T-helper 1 cell treated with Interleukin-12 subunit alpha and Interleukin-12 subunit beta and Interleukin-4 antibody, amounts not matched to agents 30 μg/mL and 1 μg/mL, for 36 hours (primary cell): ENCODE results near the gene SP2.
A peak's percentile ranks its signal among the peaks of the same experiment; 100 is the strongest.

Experiments
- H3K27ac Mint-ChIP-seq: one replicate; pipeline ENCODE4 v1.8.0; 2021; ENCODE audit warnings: mild to moderate bottlenecking, mixed read lengths
- H3K27me3 Mint-ChIP-seq: one replicate; pipeline ENCODE4 v1.8.0; 2021; ENCODE audit warnings: low read depth, mixed read lengths
- H3K36me3 Mint-ChIP-seq: one replicate; pipeline ENCODE4 v1.8.0; 2021; ENCODE audit warnings: low read depth, mixed read lengths
- H3K4me1 Mint-ChIP-seq: one replicate; pipeline ENCODE4 v1.8.0; 2021; ENCODE audit warnings: low read depth, mixed read lengths
- H3K4me3 Mint-ChIP-seq: one replicate; pipeline ENCODE4 v1.8.0; 2021; ENCODE audit warnings: mild to moderate bottlenecking, moderate library complexity, mixed read lengths
- H3K9me3 Mint-ChIP-seq: one replicate; pipeline ENCODE4 v1.8.0; 2021; ENCODE audit warnings: mixed read lengths

Gene SP2

GRCh38 chr17:47862621-47863440, 33.2 kb upstream of the SP2 start:
- Mint-ChIP-seq H3K9me3 (no peaks in the 10 kb centered on the region), H3K4me1 (peaks cover 11% of the 10 kb centered on the region), H3K27me3 (peaks cover 25% of the 10 kb centered on the region), H3K36me3 (no peaks in the 10 kb centered on the region), H3K27ac (no peak overlapping the region), H3K4me3 (no peak overlapping the region)

- Mint-ChIP-seq H3K27me3 (peaks cover 19% of the 10 kb centered on the region), H3K4me1 (peaks cover 11% of the 10 kb centered on the region), H3K36me3 (no peaks in the 10 kb centered on the region), H3K9me3 (no peaks in the 10 kb centered on the region), H3K27ac (peak overlapping the region; percentile 11), H3K4me3 (no peak overlapping the region)
Measured at GRCh38 chr17:47864791-47865216, 31.2 kb upstream of the SP2 start.

- H3K4me3 Mint-ChIP-seq: no peak overlapping the region
- peaks cover 33% of the 10 kb centered on the region for H3K27me3 Mint-ChIP-seq
- H3K27ac Mint-ChIP-seq: no peak overlapping the region
- peaks cover 11% of the 10 kb centered on the region for H3K4me1 Mint-ChIP-seq
- no peaks in the 10 kb centered on the region for H3K36me3 Mint-ChIP-seq
- H3K9me3 Mint-ChIP-seq: no peaks in the 10 kb centered on the region
Measured at GRCh38 chr17:47866941-47867340, 29.1 kb upstream of the SP2 start.

- H3K27me3 Mint-ChIP-seq: peaks cover 40% of the 10 kb centered on the region
- H3K4me1 Mint-ChIP-seq: peaks cover 11% of the 10 kb centered on the region
- H3K9me3 Mint-ChIP-seq: no peaks in the 10 kb centered on the region
- no peak overlapping the region for H3K4me3 Mint-ChIP-seq
- H3K36me3 Mint-ChIP-seq: no peaks in the 10 kb centered on the region
- H3K27ac Mint-ChIP-seq: no peak overlapping the region
Measured at GRCh38 chr17:47867813-47868533, 28.1 kb upstream of the SP2 start.

- Mint-ChIP-seq H3K36me3 (no peaks in the 10 kb centered on the region), H3K27ac (no peak overlapping the region), H3K9me3 (no peaks in the 10 kb centered on the region), H3K4me3 (no peak overlapping the region), H3K27me3 (peaks cover 51% of the 10 kb centered on the region), H3K4me1 (peaks cover 11% of the 10 kb centered on the region)
Measured at GRCh38 chr17:47869114-47869513, 26.9 kb upstream of the SP2 start.

- no peak overlapping the region for H3K27ac Mint-ChIP-seq
- no peaks in the 10 kb centered on the region for H3K36me3 Mint-ChIP-seq
- H3K4me1 Mint-ChIP-seq: peaks cover 7% of the 10 kb centered on the region
- H3K9me3 Mint-ChIP-seq: no peaks in the 10 kb centered on the region
- no peak overlapping the region for H3K4me3 Mint-ChIP-seq
- peaks cover 59% of the 10 kb centered on the region for H3K27me3 Mint-ChIP-seq
Measured at GRCh38 chr17:47870056-47870455, 26.0 kb upstream of the SP2 start.

GRCh38 chr17:47871048-47871447, 25.0 kb upstream of the SP2 start:
- H3K36me3 Mint-ChIP-seq: no peaks in the 10 kb centered on the region
- H3K4me1 Mint-ChIP-seq: no peaks in the 10 kb centered on the region
- H3K9me3 Mint-ChIP-seq: no peaks in the 10 kb centered on the region
- H3K27ac Mint-ChIP-seq: no peak overlapping the region
- H3K27me3 Mint-ChIP-seq: peaks cover 62% of the 10 kb centered on the region
- H3K4me3 Mint-ChIP-seq: no peak overlapping the region

- Mint-ChIP-seq H3K27me3 (peaks cover 62% of the 10 kb centered on the region), H3K9me3 (no peaks in the 10 kb centered on the region), H3K4me1 (no peaks in the 10 kb centered on the region), H3K36me3 (no peaks in the 10 kb centered on the region), H3K4me3 (no peak overlapping the region), H3K27ac (no peak overlapping the region)
Measured at GRCh38 chr17:47872019-47872650, 23.9 kb upstream of the SP2 start.

GRCh38 chr17:47872651-47873161, 23.3 kb upstream of the SP2 start:
- Mint-ChIP-seq H3K4me3 (no peak overlapping the region), H3K4me1 (no peaks in the 10 kb centered on the region), H3K27ac (no peak overlapping the region), H3K27me3 (peaks cover 66% of the 10 kb centered on the region), H3K36me3 (no peaks in the 10 kb centered on the region), H3K9me3 (no peaks in the 10 kb centered on the region)

- H3K27me3 Mint-ChIP-seq: peaks cover 71% of the 10 kb centered on the region
Measured at GRCh38 chr17:47873200-47874090, 22.6 kb upstream of the SP2 start.

GRCh38 chr17:47875011-47875985, 20.7 kb upstream of the SP2 start:
- Mint-ChIP-seq H3K4me3 (no peak overlapping the region), H3K4me1 (peaks cover 4% of the 10 kb centered on the region), H3K36me3 (no peaks in the 10 kb centered on the region), H3K27ac (no peak overlapping the region), H3K9me3 (no peaks in the 10 kb centered on the region), H3K27me3 (peaks cover 65% of the 10 kb centered on the region)

More at GRCh38 chr17:47873200-47874090, 22.6 kb upstream of the SP2 start:
- Mint-ChIP-seq H3K9me3 (no peaks in the 10 kb centered on the region), H3K36me3 (no peaks in the 10 kb centered on the region), H3K4me1 (no peaks in the 10 kb centered on the region), H3K27ac (no peak overlapping the region), H3K4me3 (no peak overlapping the region)

- no peaks in the 10 kb centered on the region for H3K9me3 Mint-ChIP-seq
- H3K4me1 Mint-ChIP-seq: peaks cover 4% of the 10 kb centered on the region
- peaks cover 54% of the 10 kb centered on the region for H3K27me3 Mint-ChIP-seq
- H3K27ac Mint-ChIP-seq: no peak overlapping the region
- no peaks in the 10 kb centered on the region for H3K36me3 Mint-ChIP-seq
- H3K4me3 Mint-ChIP-seq: no peak overlapping the region
Measured at GRCh38 chr17:47877368-47878034, 18.5 kb upstream of the SP2 start.
